Measurements from ENCODE around the gene PSMB3.
A peak's percentile ranks its signal among the peaks of the same experiment; 100 is the strongest.

The PSMB3 gene

DNA sequence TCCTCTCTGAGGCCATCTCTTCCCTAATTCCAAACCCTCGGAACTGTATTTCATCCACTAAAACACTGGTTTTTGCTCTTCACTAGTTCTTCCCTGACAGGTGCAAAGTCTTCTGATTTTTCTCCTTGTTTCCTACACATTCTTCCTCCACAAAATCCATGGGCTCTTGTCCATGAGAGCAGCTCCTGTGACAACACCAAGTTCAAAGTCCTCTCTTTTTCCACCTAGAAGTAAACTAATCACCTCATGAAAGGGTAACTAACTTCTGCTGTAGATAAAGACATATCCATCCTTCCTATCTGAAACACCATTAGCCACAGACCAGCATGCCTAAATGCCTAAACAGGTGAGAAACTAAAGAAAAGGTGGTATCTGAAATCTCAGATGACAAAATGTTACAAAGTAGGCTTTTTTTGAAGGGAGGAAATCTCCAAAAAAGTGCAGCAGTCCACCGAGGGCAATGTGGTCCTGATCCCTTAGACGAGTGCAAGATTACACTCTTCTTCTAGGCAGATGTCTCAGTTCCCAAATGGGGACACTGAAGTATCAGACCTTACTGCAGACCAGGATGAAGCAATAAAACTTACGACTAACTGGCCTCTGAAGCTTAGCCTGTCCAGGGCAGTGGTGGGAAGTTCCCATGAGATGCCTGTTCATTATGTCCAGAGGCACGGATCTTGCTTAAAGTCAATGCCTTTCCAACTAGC lies 44.1 kb downstream of the PSMB3 start:
- no peak for DNase-seq (ENCODE audit: low spot score)

GRCh38 chr17:38797158-38797490 lies 44.6 kb downstream of the PSMB3 start:
- no peak for ATAC-seq (ENCODE audit: low read depth)

More for the DNA sequence above, 44.1 kb downstream of the PSMB3 start:
- Histone ChIP-seq H3K36me3 (ENCODE audit: low read depth) (peaks cover 24% of the 10 kb centered on the region), H3K4me1 (ENCODE audit: insufficient read depth, poor library complexity, severe bottlenecking) (peaks cover 7% of the 10 kb centered on the region), H3K27me3 (ENCODE audit: insufficient read depth, poor library complexity, severe bottlenecking) (no peaks in the 10 kb centered on the region), H3K27ac (ENCODE audit: poor library complexity, severe bottlenecking) (no peak overlapping the region), H3K4me3 (ENCODE audit: severe bottlenecking) (no peak overlapping the region), H3K9me3 (ENCODE audit: severe bottlenecking) (no peaks in the 10 kb centered on the region)
- TF ChIP-seq, protein P1, sequence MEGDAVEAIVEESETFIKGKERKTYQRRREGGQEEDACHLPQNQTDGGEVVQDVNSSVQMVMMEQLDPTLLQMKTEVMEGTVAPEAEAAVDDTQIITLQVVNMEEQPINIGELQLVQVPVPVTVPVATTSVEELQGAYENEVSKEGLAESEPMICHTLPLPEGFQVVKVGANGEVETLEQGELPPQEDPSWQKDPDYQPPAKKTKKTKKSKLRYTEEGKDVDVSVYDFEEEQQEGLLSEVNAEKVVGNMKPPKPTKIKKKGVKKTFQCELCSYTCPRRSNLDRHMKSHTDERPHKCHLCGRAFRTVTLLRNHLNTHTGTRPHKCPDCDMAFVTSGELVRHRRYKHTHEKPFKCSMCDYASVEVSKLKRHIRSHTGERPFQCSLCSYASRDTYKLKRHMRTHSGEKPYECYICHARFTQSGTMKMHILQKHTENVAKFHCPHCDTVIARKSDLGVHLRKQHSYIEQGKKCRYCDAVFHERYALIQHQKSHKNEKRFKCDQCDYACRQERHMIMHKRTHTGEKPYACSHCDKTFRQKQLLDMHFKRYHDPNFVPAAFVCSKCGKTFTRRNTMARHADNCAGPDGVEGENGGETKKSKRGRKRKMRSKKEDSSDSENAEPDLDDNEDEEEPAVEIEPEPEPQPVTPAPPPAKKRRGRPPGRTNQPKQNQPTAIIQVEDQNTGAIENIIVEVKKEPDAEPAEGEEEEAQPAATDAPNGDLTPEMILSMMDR (IDR thresholded peaks at IDR 0.05; ENCODE audit: poor library complexity, severe bottlenecking) = no peak
- no peak for ATAC-seq (ENCODE audit: low read depth)

DNA sequence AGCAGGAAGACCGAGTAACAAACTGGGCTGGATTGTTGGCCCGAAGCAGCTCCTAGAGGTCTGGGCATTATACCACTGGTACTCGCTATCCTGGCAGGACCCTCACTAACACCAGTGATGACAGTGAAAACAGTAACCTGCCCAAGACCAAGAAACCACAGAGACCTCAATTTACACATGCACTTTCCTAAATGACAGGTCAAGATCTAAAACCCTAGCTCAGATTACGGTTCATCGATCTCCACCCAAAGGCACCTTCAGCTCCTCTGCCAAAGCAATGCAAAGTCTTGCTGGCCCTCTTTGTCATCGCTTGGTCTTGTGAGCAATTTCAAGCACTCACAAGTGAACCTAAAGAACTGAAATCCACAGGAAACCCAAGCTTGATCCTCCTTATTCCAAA lies 45.3 kb downstream of the PSMB3 start:
- H3K27ac ChIP-seq (ENCODE audit: poor library complexity, severe bottlenecking) = peak overlapping the region; percentile 86
- H3K36me3 ChIP-seq (ENCODE audit: low read depth) = peaks cover 31% of the 10 kb centered on the region
- H3K4me3 ChIP-seq (ENCODE audit: severe bottlenecking) = peak overlapping the region; percentile 99
- H3K27me3 ChIP-seq (ENCODE audit: insufficient read depth, poor library complexity, severe bottlenecking) = no peaks in the 10 kb centered on the region
- no peak for ATAC-seq (ENCODE audit: low read depth)
- DNase-seq (ENCODE audit: low spot score) = no peak
- no peaks in the 10 kb centered on the region for H3K9me3 ChIP-seq (ENCODE audit: severe bottlenecking)
- TF ChIP-seq, protein P1 (IDR thresholded peaks at IDR 0.05; ENCODE audit: poor library complexity, severe bottlenecking) = no peak
- H3K4me1 ChIP-seq (ENCODE audit: insufficient read depth, poor library complexity, severe bottlenecking) = peaks cover 7% of the 10 kb centered on the region

More at GRCh38 chr17:38797158-38797490, 44.6 kb downstream of the PSMB3 start:
- TF ChIP-seq, protein P1 (IDR thresholded peaks at IDR 0.05; ENCODE audit: poor library complexity, severe bottlenecking) = no peak
- no peak overlapping the region for H3K4me3 ChIP-seq (ENCODE audit: severe bottlenecking)
- no peak overlapping the region for H3K27ac ChIP-seq (ENCODE audit: poor library complexity, severe bottlenecking)
- H3K36me3 ChIP-seq (ENCODE audit: low read depth) = peaks cover 28% of the 10 kb centered on the region
- no peak for DNase-seq (ENCODE audit: low spot score)
- no peaks in the 10 kb centered on the region for H3K9me3 ChIP-seq (ENCODE audit: severe bottlenecking)
- H3K4me1 ChIP-seq (ENCODE audit: insufficient read depth, poor library complexity, severe bottlenecking) = peaks cover 7% of the 10 kb centered on the region
- H3K27me3 ChIP-seq (ENCODE audit: insufficient read depth, poor library complexity, severe bottlenecking) = no peaks in the 10 kb centered on the region

- peaks cover 7% of the 10 kb centered on the region for H3K4me1 ChIP-seq (ENCODE audit: insufficient read depth, poor library complexity, severe bottlenecking)
- DNase-seq (ENCODE audit: low spot score) = peak; percentile 65
- H3K27ac ChIP-seq (ENCODE audit: poor library complexity, severe bottlenecking) = peak overlapping the region; percentile 86
Observed at GRCh38 chr17:38798614-38799500, 46.3 kb downstream of the PSMB3 start.

More at GRCh38 chr17:38798614-38799500, 46.3 kb downstream of the PSMB3 start:
- peak overlapping the region; percentile 99 for H3K4me3 ChIP-seq (ENCODE audit: severe bottlenecking)
- TF ChIP-seq, protein P1 (IDR thresholded peaks at IDR 0.05; ENCODE audit: poor library complexity, severe bottlenecking) = no peak
- peak; percentile 27 for ATAC-seq (ENCODE audit: low read depth)
- H3K27me3 ChIP-seq (ENCODE audit: insufficient read depth, poor library complexity, severe bottlenecking) = no peaks in the 10 kb centered on the region
- no peaks in the 10 kb centered on the region for H3K9me3 ChIP-seq (ENCODE audit: severe bottlenecking)
- H3K36me3 ChIP-seq (ENCODE audit: low read depth) = peaks cover 35% of the 10 kb centered on the region

Measured in RWPE2 (cell line).